Measurements from ENCODE around the gene MCTP2.

MCTP2 gene

GRCh38 chr15:94263341-94264273 lies 32.2 kb downstream of the MCTP2 start:
- no peak for DNase-seq

- DNase-seq, result no peak
These were observed 33.6 kb downstream of the MCTP2 start for GRCh38 chr15:94265009-94265408.

- DNase-seq, result no peak
These were observed 34.6 kb downstream of the MCTP2 start for GRCh38 chr15:94265982-94266381.

GRCh38 chr15:94266789-94267188 lies 35.4 kb downstream of the MCTP2 start:
- no peak for DNase-seq

GRCh38 chr15:94269954-94270353 lies 38.6 kb downstream of the MCTP2 start:
- DNase-seq, result no peak

GRCh38 chr15:94270570-94270969 lies 39.2 kb downstream of the MCTP2 start:
- DNase-seq, result no peak

GRCh38 chr15:94272251-94272898 lies 41.0 kb downstream of the MCTP2 start:
- no peak for DNase-seq

- DNase-seq, result no peak
These were observed 42.5 kb downstream of the MCTP2 start for GRCh38 chr15:94273826-94274225.

GRCh38 chr15:94274745-94275144 lies 43.4 kb downstream of the MCTP2 start:
- DNase-seq, result no peak

- DNase-seq, result no peak
These were observed 46.1 kb downstream of the MCTP2 start for GRCh38 chr15:94277485-94277884.

GRCh38 chr15:94279736-94280135 lies 48.4 kb downstream of the MCTP2 start:
- DNase-seq, result no peak

- DNase-seq, result no peak
These were observed 48.9 kb downstream of the MCTP2 start for GRCh38 chr15:94280301-94280700.

GRCh38 chr15:94282269-94283250 lies 51.2 kb downstream of the MCTP2 start:
- no peak for DNase-seq

GRCh38 chr15:94286583-94286982 lies 55.2 kb downstream of the MCTP2 start:
- DNase-seq, result no peak

GRCh38 chr15:94287794-94288246 lies 56.5 kb downstream of the MCTP2 start:
- DNase-seq, result peak; percentile 56

GRCh38 chr15:94290730-94291129 lies 59.4 kb downstream of the MCTP2 start:
- no peak for DNase-seq

- DNase-seq, result no peak
These were observed 62.3 kb downstream of the MCTP2 start for GRCh38 chr15:94293411-94294402.

- no peak for DNase-seq
These were observed 63.2 kb downstream of the MCTP2 start for GRCh38 chr15:94294556-94294955.

GRCh38 chr15:94295275-94295674 lies 63.9 kb downstream of the MCTP2 start:
- no peak for DNase-seq

GRCh38 chr15:94296717-94297116 lies 65.4 kb downstream of the MCTP2 start:
- no peak for DNase-seq

GRCh38 chr15:94297558-94297957 lies 66.2 kb downstream of the MCTP2 start:
- no peak for DNase-seq

GRCh38 chr15:94298364-94298763 lies 67.0 kb downstream of the MCTP2 start:
- DNase-seq, result no peak
